ENCODE data around the gene MAP4K2. TPM values are rescaled to one million over a fixed set of nuclear protein-coding genes. Genes with fewer than 3 reads are reported as not detected.

The MAP4K2 gene
- total RNA-seq, 1 experiment from 2014 or later = 24.7 TPM

DNA sequence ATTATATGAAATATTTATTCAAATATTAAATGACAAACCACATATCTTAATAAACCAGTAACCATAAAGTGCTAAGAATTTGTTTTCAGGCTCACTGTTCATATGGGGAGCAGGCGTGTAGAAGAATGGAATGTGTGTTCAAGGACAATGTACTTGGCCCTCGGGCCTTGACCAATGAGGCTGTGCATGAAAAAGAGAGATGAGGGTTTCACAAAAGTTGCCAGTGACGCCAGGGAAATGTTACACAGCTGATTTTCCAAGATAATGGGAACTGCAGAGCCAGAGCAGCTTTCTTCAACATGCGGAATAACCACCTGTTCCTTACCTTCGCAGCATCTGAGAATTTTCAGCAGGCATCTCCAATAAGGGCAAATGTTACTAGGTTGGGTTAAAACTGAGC is 28.9 kb downstream of the MAP4K2 start:
- TF ChIP-seq, protein P1, sequence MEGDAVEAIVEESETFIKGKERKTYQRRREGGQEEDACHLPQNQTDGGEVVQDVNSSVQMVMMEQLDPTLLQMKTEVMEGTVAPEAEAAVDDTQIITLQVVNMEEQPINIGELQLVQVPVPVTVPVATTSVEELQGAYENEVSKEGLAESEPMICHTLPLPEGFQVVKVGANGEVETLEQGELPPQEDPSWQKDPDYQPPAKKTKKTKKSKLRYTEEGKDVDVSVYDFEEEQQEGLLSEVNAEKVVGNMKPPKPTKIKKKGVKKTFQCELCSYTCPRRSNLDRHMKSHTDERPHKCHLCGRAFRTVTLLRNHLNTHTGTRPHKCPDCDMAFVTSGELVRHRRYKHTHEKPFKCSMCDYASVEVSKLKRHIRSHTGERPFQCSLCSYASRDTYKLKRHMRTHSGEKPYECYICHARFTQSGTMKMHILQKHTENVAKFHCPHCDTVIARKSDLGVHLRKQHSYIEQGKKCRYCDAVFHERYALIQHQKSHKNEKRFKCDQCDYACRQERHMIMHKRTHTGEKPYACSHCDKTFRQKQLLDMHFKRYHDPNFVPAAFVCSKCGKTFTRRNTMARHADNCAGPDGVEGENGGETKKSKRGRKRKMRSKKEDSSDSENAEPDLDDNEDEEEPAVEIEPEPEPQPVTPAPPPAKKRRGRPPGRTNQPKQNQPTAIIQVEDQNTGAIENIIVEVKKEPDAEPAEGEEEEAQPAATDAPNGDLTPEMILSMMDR (conservative IDR thresholded peaks at IDR 0.05) = no peak
- no peak overlapping the region for H3K18ac ChIP-seq (ENCODE audit: insufficient read length, low read depth, low read length)
- no peak overlapping the region for H2BK15ac ChIP-seq (ENCODE audit: low read depth, low read length)
- H3K9me3 Mint-ChIP-seq = no peaks in the 10 kb centered on the region; a peak in 1 of 5 replicates
- H2AFZ ChIP-seq (ENCODE audit: low read length) = no peak overlapping the region
- no peak overlapping the region for H3K27ac ChIP-seq (ENCODE audit: insufficient read length, low read depth, low read length)
- no peak overlapping the region for H3K14ac ChIP-seq (ENCODE audit: insufficient read depth, low read length)
- H2BK12ac ChIP-seq (ENCODE audit: insufficient read length, low read depth, low read length) = no peak overlapping the region
- H3K27me3 Mint-ChIP-seq (ENCODE audit: low read depth) = no peaks in the 10 kb centered on the region
- H2BK120ac ChIP-seq (ENCODE audit: low read depth, low read length, poor library complexity, severe bottlenecking) = no peak overlapping the region
- no peak overlapping the region for H3K56ac ChIP-seq (ENCODE audit: insufficient read length, low read depth, low read length)
- DNase-seq = no peak
- no peak overlapping the region for H3K23ac ChIP-seq (ENCODE audit: insufficient read length, low read depth, low read length)
- no peaks in the 10 kb centered on the region for H3K9me3 ChIP-seq (ENCODE audit: control insufficient read depth, low read depth, low read length)
- H3T11ph ChIP-seq (ENCODE audit: low read length) = no peak overlapping the region
- no peak overlapping the region for H3K4ac ChIP-seq (ENCODE audit: low read depth, low read length)
- H2AK5ac ChIP-seq (ENCODE audit: insufficient read length, low read length) = no peak overlapping the region
- H4K91ac ChIP-seq (ENCODE audit: insufficient read length, low read depth, low read length) = no peak overlapping the region
- H3K23me2 ChIP-seq (ENCODE audit: insufficient read length, low read depth, low read length, poor library complexity, severe bottlenecking) = no peaks in the 10 kb centered on the region
- H4K20me1 ChIP-seq (ENCODE audit: control insufficient read depth, insufficient read depth, insufficient read length) = peaks cover 3% of the 10 kb centered on the region
- H3K4me1 Mint-ChIP-seq = peaks cover 21 to 26% of the 10 kb centered on the region in 2 experiments
- H3K36me3 Mint-ChIP-seq (ENCODE audit: insufficient read depth in 1 of 3, low read depth in 3 of 3) = peaks cover 77 to 84% (median 84%) of the 10 kb centered on the region in 3 experiments
- H3K4me2 ChIP-seq (ENCODE audit: insufficient read depth, insufficient read length, low read length) = no peak overlapping the region
- H2BK20ac ChIP-seq (ENCODE audit: low read depth, low read length, poor library complexity, severe bottlenecking) = no peak overlapping the region
- H3K9ac ChIP-seq (ENCODE audit: extremely low read depth, insufficient read length, low read length) = no peak overlapping the region
- no peak overlapping the region for H4K5ac ChIP-seq (ENCODE audit: insufficient read length, low read depth, low read length)
- H3K4me1 ChIP-seq (ENCODE audit: insufficient read depth, low read length) = no peaks in the 10 kb centered on the region
- no peak overlapping the region for H2BK5ac ChIP-seq (ENCODE audit: insufficient read length, low read length)
- no CpG with 5 or more reads among the region's 5 CpGs for WGBS (ENCODE audit: extremely low coverage, insufficient read length, low lambda C conversion rate)
- peaks cover 26% of the 10 kb centered on the region for H3K79me2 ChIP-seq (ENCODE audit: insufficient read depth, low read length)
- no peak overlapping the region for H3K4me3 Mint-ChIP-seq
- peak overlapping the region in 1 of 3 experiments; percentile 41; a peak in 1 of 7 replicates for H3K27ac Mint-ChIP-seq
- no peaks in the 10 kb centered on the region for H3K27me3 ChIP-seq (ENCODE audit: insufficient read depth, low read length)
- peaks cover 7% of the 10 kb centered on the region for H3K79me1 ChIP-seq (ENCODE audit: insufficient read depth, low read depth, low read length, poor library complexity, severe bottlenecking)
- H4K8ac ChIP-seq (replicated peaks; ENCODE audit: insufficient read length, low read depth, low read length) = no peak overlapping the region

Data from H9 (cell line).